GM12873 (cell line): ENCODE measurements around the gene GARIN5B.

Source experiments
- TF ChIP-seq, protein P1 (sequence below): IDR thresholded peaks from 2 replicates; pipeline ENCODE4 v1.5.1; 2012; ENCODE audit warnings: low read depth, mild to moderate bottlenecking, moderate library complexity, low read length, control low read depth; ENCODE audit not compliant: insufficient read depth; ENCODE audit errors: missing control alignments

GARIN5B gene

DNA sequence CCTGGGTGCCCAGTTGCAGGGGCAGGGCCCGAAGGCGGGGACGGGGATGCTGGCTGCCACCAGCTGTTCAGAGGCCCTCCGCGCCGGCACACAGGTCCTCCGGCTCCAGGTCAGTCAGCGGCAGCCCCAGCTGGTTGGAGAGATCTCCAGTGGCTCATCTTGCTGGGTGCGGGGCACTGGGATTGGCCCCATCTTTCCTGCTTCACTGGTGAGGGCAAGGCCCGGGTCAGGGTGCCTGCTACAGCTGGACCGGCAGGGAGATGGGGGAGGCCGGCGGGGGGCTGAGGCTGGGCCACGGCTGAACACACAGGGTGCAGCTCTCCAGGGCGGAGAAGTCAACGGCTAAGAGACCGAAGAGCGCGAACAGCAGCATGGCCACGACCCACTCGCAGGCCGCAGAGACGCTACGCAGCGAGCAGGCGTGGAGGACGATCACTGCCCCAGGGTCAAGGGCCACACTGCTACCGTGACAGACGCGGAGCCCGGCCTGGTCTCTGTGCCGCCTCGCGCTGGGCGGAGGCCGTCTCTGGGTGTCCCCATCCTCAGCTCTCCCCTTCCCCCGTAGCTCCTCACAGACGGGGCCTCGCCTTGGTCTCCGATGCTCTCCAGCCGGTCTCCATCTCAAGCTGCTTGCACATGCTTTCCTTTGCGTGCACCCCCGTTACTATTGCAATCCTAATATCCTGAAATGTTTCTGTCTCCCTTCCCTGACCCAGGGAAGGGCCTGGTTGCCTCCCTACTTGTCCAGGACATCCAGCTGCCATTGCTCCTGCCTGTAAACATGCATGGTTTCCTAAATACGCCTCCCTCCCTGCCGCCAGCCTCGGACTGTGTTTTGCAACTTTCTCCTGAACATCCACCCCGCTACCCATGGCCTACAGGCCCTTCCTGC, 50.2 kb downstream of the GARIN5B start:
- TF ChIP-seq, protein P1, sequence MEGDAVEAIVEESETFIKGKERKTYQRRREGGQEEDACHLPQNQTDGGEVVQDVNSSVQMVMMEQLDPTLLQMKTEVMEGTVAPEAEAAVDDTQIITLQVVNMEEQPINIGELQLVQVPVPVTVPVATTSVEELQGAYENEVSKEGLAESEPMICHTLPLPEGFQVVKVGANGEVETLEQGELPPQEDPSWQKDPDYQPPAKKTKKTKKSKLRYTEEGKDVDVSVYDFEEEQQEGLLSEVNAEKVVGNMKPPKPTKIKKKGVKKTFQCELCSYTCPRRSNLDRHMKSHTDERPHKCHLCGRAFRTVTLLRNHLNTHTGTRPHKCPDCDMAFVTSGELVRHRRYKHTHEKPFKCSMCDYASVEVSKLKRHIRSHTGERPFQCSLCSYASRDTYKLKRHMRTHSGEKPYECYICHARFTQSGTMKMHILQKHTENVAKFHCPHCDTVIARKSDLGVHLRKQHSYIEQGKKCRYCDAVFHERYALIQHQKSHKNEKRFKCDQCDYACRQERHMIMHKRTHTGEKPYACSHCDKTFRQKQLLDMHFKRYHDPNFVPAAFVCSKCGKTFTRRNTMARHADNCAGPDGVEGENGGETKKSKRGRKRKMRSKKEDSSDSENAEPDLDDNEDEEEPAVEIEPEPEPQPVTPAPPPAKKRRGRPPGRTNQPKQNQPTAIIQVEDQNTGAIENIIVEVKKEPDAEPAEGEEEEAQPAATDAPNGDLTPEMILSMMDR = no peak

- TF ChIP-seq, protein P1 = no peak
Observed at GRCh38 chr19:55311797-55312196, 51.3 kb downstream of the GARIN5B start.

- TF ChIP-seq, protein P1 = no peak
Observed at GRCh38 chr19:55311397-55311796, 51.7 kb downstream of the GARIN5B start.

DNA sequence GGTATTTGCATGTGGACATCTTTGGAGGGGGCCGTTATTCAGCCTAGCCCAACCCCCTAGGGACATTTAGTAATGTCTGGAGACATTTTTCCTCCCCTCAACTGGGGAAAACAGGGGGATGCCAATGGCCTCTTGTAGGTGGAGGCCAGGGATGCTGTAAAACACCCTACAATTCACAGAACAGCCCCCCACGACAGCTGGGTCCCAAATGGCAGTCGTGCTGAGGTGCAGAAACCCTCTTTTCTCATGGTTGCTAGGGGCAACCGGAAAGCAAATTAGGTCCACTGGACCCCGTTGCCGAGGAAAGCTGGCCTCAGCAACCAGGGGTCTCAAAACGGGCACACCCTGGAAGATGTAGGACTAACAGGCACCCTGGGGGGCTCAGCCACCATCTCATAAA, 52.6 kb downstream of the GARIN5B start:
- TF ChIP-seq, protein P1 = no peak

GRCh38 chr19:55309448-55309847, 53.6 kb downstream of the GARIN5B start:
- TF ChIP-seq, protein P1 = no peak

DNA sequence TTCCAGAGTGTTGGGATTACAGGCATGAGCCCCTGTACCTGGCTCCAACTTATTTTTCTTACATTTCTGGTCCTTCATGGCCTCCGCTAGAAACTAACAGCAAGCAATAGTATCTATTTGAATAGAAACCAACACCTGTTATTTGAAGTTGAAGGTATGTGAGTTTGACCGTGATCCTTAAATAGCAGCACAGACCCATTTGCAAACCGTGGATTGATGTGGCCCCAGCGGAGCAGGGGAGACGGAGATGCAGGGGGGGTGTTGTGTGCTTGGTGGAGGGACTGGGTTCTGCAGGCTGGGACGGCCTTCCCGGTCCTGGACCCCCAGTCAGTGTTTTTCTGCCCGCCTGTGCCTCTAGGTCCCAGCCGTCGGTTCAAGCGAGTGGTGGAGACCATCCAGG, 54.8 kb downstream of the GARIN5B start:
- TF ChIP-seq, protein P1 = no peak

GRCh38 chr19:55306712-55307111, 56.3 kb downstream of the GARIN5B start:
- TF ChIP-seq, protein P1 = no peak
